Naive thymus-derived CD8-positive, alpha-beta T cell (primary cell): ENCODE measurements around the gene ATG16L2. TPM values are rescaled to one million over a fixed set of nuclear protein-coding genes. Genes with fewer than 3 reads are reported as not detected.
A peak's percentile ranks its signal among the peaks of the same experiment; 100 is the strongest.

Experiments
- ATAC-seq, 2 donors: fragments of 150-1000 bp; cut with Tn5 transposase in 1 of 2; sonication (Bioruptor Pico), chemical (Tn5 transposase) in 1 of 2; 1 replicate in 1 of 2; 2 replicates in 1 of 2; pipeline ENCODE4 v1.10.0; 2021; ENCODE audit warnings: mild to moderate bottlenecking in 2 of 2, moderate library complexity in 2 of 2
- POLR2A ChIA-PET: fragments of 350-600 bp; sonication (Branson Sonifier 250); formaldehyde crosslinking; loops from one replicate; lab custom pipeline; 2021; ENCODE audit warnings: antibody characterized with exemption; lab: Charles Lee
- DNase-seq, 10 donors: peaks; one replicate each; pipeline versions ENCODE4 v3.0.0 to v3.0.0-alpha.2; 2020 to 2022
- H3K27ac Mint-ChIP-seq, 10 donors: one replicate each; pipeline ENCODE4 v1.8.0; 2020 to 2022; ENCODE audit warnings: mild to moderate bottlenecking in 10 of 10, mixed read lengths in 10 of 10, moderate library complexity in 4 of 10, inconsistent platforms in 1 of 10
- H3K27me3 Mint-ChIP-seq, 5 donors: one replicate each; pipeline ENCODE4 v1.8.0; 2021 to 2022; ENCODE audit warnings: mixed read lengths in 5 of 5
- H3K36me3 Mint-ChIP-seq, 3 donors: one replicate each; pipeline ENCODE4 v1.8.0; 2020 to 2022; ENCODE audit warnings: mixed read lengths in 3 of 3, mild to moderate bottlenecking in 2 of 3, inconsistent platforms in 1 of 3
- H3K4me1 Mint-ChIP-seq, 4 donors: one replicate each; pipeline ENCODE4 v1.8.0; 2021 to 2022; ENCODE audit warnings: mixed read lengths in 4 of 4
- H3K4me3 Mint-ChIP-seq, 10 donors: one replicate each; pipeline ENCODE4 v1.8.0; 2020 to 2022; ENCODE audit warnings: mild to moderate bottlenecking in 10 of 10, mixed read lengths in 10 of 10, moderate library complexity in 6 of 10, inconsistent platforms in 1 of 10
- H3K9me3 Mint-ChIP-seq, 9 donors: one replicate each; pipeline ENCODE4 v1.8.0; 2020 to 2022; ENCODE audit warnings: mixed read lengths in 9 of 9, mild to moderate bottlenecking in 3 of 9, inconsistent platforms in 1 of 9, moderate library complexity in 1 of 9
- polyA plus RNA-seq, 3 donors: library from polyadenylated mRNA; unstranded; fragments of 300-500 nt; fragmentation: Illumina TruSeq; gene quantifications; one replicate each; pipeline ENCODE4 v1.2.3, GENCODE V29; 2021
- total RNA-seq, 8 experiments: library from RNA in 2 of 8; stranded (reverse) in 2 of 8; gene quantifications; one replicate each; pipeline ENCODE4 v1.2.3 and lab custom pipeline; 2021 to 2026

ATG16L2 gene
- total and polyA plus RNA-seq, 5 experiments from 2014 or later = 9.9 to 157 (median 12.1) TPM

GRCh38 chr11:72860592-72860991, 46.4 kb downstream of the ATG16L2 start:
- Mint-ChIP-seq H3K36me3 (peaks cover 9 to 35% (median 16%) of the 10 kb centered on the region in 3 donors), H3K9me3 (no peaks in the 10 kb centered on the region), H3K4me3 (no peak overlapping the region), H3K4me1 (peaks cover 0 to 3% (median 1%) of the 10 kb centered on the region in 4 donors), H3K27me3 (no peaks in the 10 kb centered on the region), H3K27ac (no peak overlapping the region)
- DNase-seq (no peak), ATAC-seq (no peak)
- POLR2A ChIA-PET = no interaction called here

DNA sequence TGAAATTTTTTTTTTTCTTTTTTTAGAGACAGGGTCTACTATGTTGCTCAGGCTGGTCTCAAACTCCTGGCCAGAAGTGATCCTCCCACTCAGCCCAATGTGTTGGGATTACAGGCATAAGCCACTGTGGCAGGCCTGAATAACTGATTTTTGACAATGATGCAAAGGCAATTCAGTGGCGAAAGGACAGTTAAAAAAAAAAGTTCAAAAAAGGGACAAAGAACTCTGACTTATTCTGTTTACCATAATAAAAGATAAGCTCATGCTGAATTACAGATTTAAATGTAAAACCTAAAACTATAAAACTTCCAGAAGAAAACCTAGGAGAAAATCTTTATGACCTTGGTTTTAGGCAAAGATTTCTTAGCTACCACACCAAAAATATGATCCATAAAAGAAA, 48.9 kb downstream of the ATG16L2 start:
- Mint-ChIP-seq H3K4me1 (peaks cover 0 to 4% (median 1%) of the 10 kb centered on the region in 4 donors), H3K27me3 (no peaks in the 10 kb centered on the region), H3K4me3 (no peak overlapping the region), H3K36me3 (peaks cover 9 to 54% (median 25%) of the 10 kb centered on the region in 3 donors), H3K27ac (no peak overlapping the region), H3K9me3 (no peaks in the 10 kb centered on the region)
- no peak for ATAC-seq
- no peak for DNase-seq
- POLR2A ChIA-PET = no interaction called here

GRCh38 chr11:72863916-72864315, 49.7 kb downstream of the ATG16L2 start:
- Mint-ChIP-seq H3K4me1 (peaks cover 0 to 2% (median 1%) of the 10 kb centered on the region in 4 donors), H3K27me3 (no peaks in the 10 kb centered on the region), H3K36me3 (peaks cover under 1 to 54% (median 23%) of the 10 kb centered on the region in 3 donors), H3K4me3 (no peak overlapping the region), H3K9me3 (no peaks in the 10 kb centered on the region), H3K27ac (no peak overlapping the region)
- POLR2A ChIA-PET = no interaction called here
- no peak for DNase-seq
- ATAC-seq = no peak

GRCh38 chr11:72864702-72865655, 50.8 kb downstream of the ATG16L2 start:
- Mint-ChIP-seq H3K36me3 (peaks cover 0 to 55% (median 18%) of the 10 kb centered on the region in 3 donors), H3K27ac (peak overlapping the region in 4 of 10 donors; percentile 6 to 78 (median 33)), H3K27me3 (no peaks in the 10 kb centered on the region), H3K9me3 (no peaks in the 10 kb centered on the region), H3K4me1 (peaks cover 6 to 11% (median 8%) of the 10 kb centered on the region in 4 donors), H3K4me3 (no peak overlapping the region)
- no peak for DNase-seq
- no peak for ATAC-seq
- POLR2A ChIA-PET = interaction anchor here (0.6 kb wide), 1 partner anchor 13 kb away, joined by 3 read pairs; no protein-coding TSS in a partner anchor

GRCh38 chr11:72867970-72868369, 53.8 kb downstream of the ATG16L2 start:
- H3K4me3 Mint-ChIP-seq = no peak overlapping the region
- H3K27ac Mint-ChIP-seq = peak overlapping the region in 2 of 10 donors; percentile 23 to 32
- no peaks in the 10 kb centered on the region for H3K27me3 Mint-ChIP-seq
- H3K36me3 Mint-ChIP-seq = peaks cover 0 to 49% (median 16%) of the 10 kb centered on the region in 3 donors
- ATAC-seq = no peak
- POLR2A ChIA-PET = no interaction called here
- H3K4me1 Mint-ChIP-seq = peaks cover 8 to 23% (median 16%) of the 10 kb centered on the region in 4 donors
- H3K9me3 Mint-ChIP-seq = no peaks in the 10 kb centered on the region
- no peak for DNase-seq

DNA sequence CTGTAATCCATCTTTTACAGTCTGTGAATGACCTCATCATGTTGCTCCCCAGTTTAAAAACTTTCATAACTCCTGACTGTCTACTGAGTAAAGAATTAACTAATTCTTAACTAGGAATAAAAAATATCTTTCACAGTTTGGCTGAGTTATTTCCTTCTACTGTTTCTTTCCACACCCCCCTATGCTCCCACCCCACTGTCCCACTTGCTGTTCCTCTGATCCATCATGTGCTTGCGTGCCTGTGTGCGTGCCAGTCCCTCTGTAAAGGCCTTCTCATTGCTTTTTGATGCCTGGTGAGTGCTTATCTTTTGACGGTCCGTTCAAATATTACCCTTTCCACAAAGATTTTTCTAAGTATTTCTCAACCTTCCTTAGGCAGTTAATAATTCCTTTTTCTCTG, 55.6 kb downstream of the ATG16L2 start:
- DNase-seq = no peak
- no peak overlapping the region for H3K4me3 Mint-ChIP-seq
- H3K4me1 Mint-ChIP-seq = peaks cover 8 to 23% (median 16%) of the 10 kb centered on the region in 4 donors
- H3K27ac Mint-ChIP-seq = peak overlapping the region in 3 of 10 donors; percentile 7 to 86 (median 31)
- POLR2A ChIA-PET = interaction anchor here (0.6 kb wide), 1 partner anchor 20 kb away, joined by 3 read pairs; no protein-coding TSS in a partner anchor
- no peaks in the 10 kb centered on the region for H3K27me3 Mint-ChIP-seq
- no peaks in the 10 kb centered on the region for H3K9me3 Mint-ChIP-seq
- peaks cover 0 to 47% (median 20%) of the 10 kb centered on the region in 3 donors for H3K36me3 Mint-ChIP-seq
- ATAC-seq = no peak

- no peak for DNase-seq
- peaks cover 8 to 23% (median 16%) of the 10 kb centered on the region in 4 donors for H3K4me1 Mint-ChIP-seq
- no peak overlapping the region for H3K27ac Mint-ChIP-seq
- no peak overlapping the region for H3K4me3 Mint-ChIP-seq
- H3K9me3 Mint-ChIP-seq = no peaks in the 10 kb centered on the region
- no peak for ATAC-seq
- POLR2A ChIA-PET = no interaction called here
- H3K27me3 Mint-ChIP-seq = no peaks in the 10 kb centered on the region
- H3K36me3 Mint-ChIP-seq = peaks cover 0 to 45% (median 26%) of the 10 kb centered on the region in 3 donors
Measured at GRCh38 chr11:72871119-72871518, 56.9 kb downstream of the ATG16L2 start.

- peaks cover 0 to 39% (median 25%) of the 10 kb centered on the region in 3 donors for H3K36me3 Mint-ChIP-seq
- ATAC-seq (no peak), DNase-seq (no peak)
- peaks cover 6 to 23% (median 16%) of the 10 kb centered on the region in 4 donors for H3K4me1 Mint-ChIP-seq
- no peaks in the 10 kb centered on the region for H3K9me3 Mint-ChIP-seq
- no peak overlapping the region for H3K4me3 Mint-ChIP-seq
- no peaks in the 10 kb centered on the region for H3K27me3 Mint-ChIP-seq
- POLR2A ChIA-PET = interaction anchor here (0.6 kb wide), 1 partner anchor 18 kb away, joined by 4 read pairs; no protein-coding TSS in a partner anchor
- H3K27ac Mint-ChIP-seq = no peak overlapping the region
Measured at GRCh38 chr11:72872012-72872411, 57.8 kb downstream of the ATG16L2 start.

GRCh38 chr11:72875736-72876135, 61.5 kb downstream of the ATG16L2 start:
- peaks cover 16 to 43% (median 31%) of the 10 kb centered on the region in 3 donors for H3K36me3 Mint-ChIP-seq
- no peak overlapping the region for H3K4me3 Mint-ChIP-seq
- POLR2A ChIA-PET = no interaction called here
- H3K27ac Mint-ChIP-seq = no peak overlapping the region
- H3K9me3 Mint-ChIP-seq = peaks cover 0 to 12% (median 0%) of the 10 kb centered on the region in 9 donors
- DNase-seq (no peak), ATAC-seq (no peak)
- peaks cover 0 to 8% (median 6%) of the 10 kb centered on the region in 4 donors for H3K4me1 Mint-ChIP-seq
- no peaks in the 10 kb centered on the region for H3K27me3 Mint-ChIP-seq

- POLR2A ChIA-PET = no interaction called here
Measured at GRCh38 chr11:72876147-72876546, 61.9 kb downstream of the ATG16L2 start.

More at GRCh38 chr11:72876147-72876546, 61.9 kb downstream of the ATG16L2 start:
- Mint-ChIP-seq H3K27me3 (no peaks in the 10 kb centered on the region), H3K27ac (no peak overlapping the region), H3K4me1 (peaks cover 0 to 4% (median 3%) of the 10 kb centered on the region in 4 donors), H3K9me3 (peaks cover 0 to 12% (median 0%) of the 10 kb centered on the region in 9 donors), H3K36me3 (peaks cover 20 to 47% (median 35%) of the 10 kb centered on the region in 3 donors), H3K4me3 (no peak overlapping the region)
- no peak for ATAC-seq
- no peak for DNase-seq
